Cardiac fibroblast (primary cell): ENCODE results near the gene SFMBT2.
"Not testable (repeated sequence)": the region's sequence is repeated elsewhere in the genome, so short reads cannot be mapped to it uniquely, and the experiment has no call there.

Experiments used
- DNase-seq, 2 donors: peaks; one replicate each; pipeline versions ENCODE4 v3.0.0 to v3.0.0-alpha.2; 2010; ENCODE audit warnings: low read depth in 2 of 2
- H3K4me3 ChIP-seq, 2 donors: replicated peaks in 1 of 2; 1 replicate in 1 of 2; 2 replicates in 1 of 2; pipeline ENCODE4 v1.5.1; 2011; ENCODE audit warnings: low read depth in 2 of 2, low read length in 2 of 2, mild to moderate bottlenecking in 2 of 2, moderate library complexity in 1 of 2
- CTCF ChIP-seq: IDR thresholded peaks from one replicate; pipeline ENCODE4 v1.5.1; 2011; ENCODE audit warnings: low read depth, mild to moderate bottlenecking, low read length, inconsistent platforms

SFMBT2 gene

GRCh38 chr10:7318836-7319235 is 92.0 kb downstream of the SFMBT2 start:
- DNase-seq = no peak
- no peak for TF ChIP-seq CTCF
- H3K4me3 ChIP-seq = no peak overlapping the region

GRCh38 chr10:7317786-7318446 is 92.9 kb downstream of the SFMBT2 start:
- no peak for DNase-seq
- TF ChIP-seq CTCF = no peak
- H3K4me3 ChIP-seq = no peak overlapping the region

GRCh38 chr10:7316839-7317238 is 94.0 kb downstream of the SFMBT2 start:
- TF ChIP-seq CTCF = no peak
- no peak overlapping the region for H3K4me3 ChIP-seq
- no peak for DNase-seq

- DNase-seq = no peak
- H3K4me3 ChIP-seq = no peak overlapping the region
- TF ChIP-seq CTCF = no peak
Measured at GRCh38 chr10:7315906-7316305, 94.9 kb downstream of the SFMBT2 start.

- H3K4me3 ChIP-seq = no peak overlapping the region
- no peak for DNase-seq
- no peak for TF ChIP-seq CTCF
Measured at GRCh38 chr10:7314170-7314569, 96.7 kb downstream of the SFMBT2 start.

GRCh38 chr10:7312488-7312857 is 98.4 kb downstream of the SFMBT2 start:
- TF ChIP-seq CTCF = no peak
- DNase-seq = no peak
- H3K4me3 ChIP-seq = no peak overlapping the region

- not testable (repeated sequence) for H3K4me3 ChIP-seq, DNase-seq
Measured at GRCh38 chr10:7311850-7312487, 98.9 kb downstream of the SFMBT2 start.
